ENCODE results near the gene TFAP2E. TPM values are rescaled to one million over a fixed set of nuclear protein-coding genes. Genes with fewer than 3 reads are reported as not detected.

The TFAP2E gene
- polyA plus RNA-seq, 4 donors, result 0.64 to 1.4 TPM; not detected in 2

DNA sequence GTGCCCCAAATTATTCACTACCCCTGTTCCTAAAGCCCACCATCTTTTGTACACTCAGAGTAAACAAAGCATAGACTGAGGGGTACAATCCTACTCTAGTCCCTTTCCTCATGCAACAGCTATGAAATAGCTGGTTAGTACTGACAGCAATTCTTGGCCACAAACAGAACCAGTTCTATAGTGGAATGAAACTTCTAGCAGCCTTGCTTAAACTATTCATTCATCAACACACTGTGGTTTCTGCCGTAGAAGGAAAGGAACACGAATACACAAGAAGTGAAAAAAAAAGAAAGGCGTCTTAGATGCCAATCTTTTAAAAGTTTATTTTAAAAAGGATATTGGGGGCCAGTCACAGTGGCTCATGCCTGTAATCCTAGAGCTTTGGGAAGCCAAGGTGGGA, 58.3 kb downstream of the TFAP2E start:
- H3K4me1 ChIP-seq (ENCODE audit: control insufficient read depth in 3 of 3, insufficient read depth in 2 of 3, low read depth in 1 of 3, low read length in 2 of 3), result no peaks in the 10 kb centered on the region
- H3K36me3 ChIP-seq (ENCODE audit: control insufficient read depth in 3 of 3, insufficient read depth in 2 of 3, low read depth in 1 of 3, low read length in 3 of 3), result peaks cover 0 to 37% (median 13%) of the 10 kb centered on the region in 3 donors
- H3K27ac ChIP-seq (ENCODE audit: low read depth in 1 of 3, low read length in 2 of 3), result no peak overlapping the region
- no peak for DNase-seq
- H3K9me3 ChIP-seq (ENCODE audit: control insufficient read depth in 2 of 2, insufficient read depth in 1 of 2, low read depth in 1 of 2, low read length in 1 of 2), result no peaks in the 10 kb centered on the region
- FAIRE-seq, result no peak
- H3K27me3 ChIP-seq (ENCODE audit: control insufficient read depth in 3 of 3, insufficient read depth in 3 of 3, low read length in 3 of 3), result no peaks in the 10 kb centered on the region
- 86 to 88% (median 86%) methylated on average over 3 of the region's 3 CpGs for WGBS, 3 donors
- H3K4me3 ChIP-seq (ENCODE audit: low read depth in 1 of 3, low read length in 3 of 3), result no peak overlapping the region

GRCh38 chr1:35633547-35633946, 60.4 kb downstream of the TFAP2E start:
- DNase-seq (no peak), FAIRE-seq (no peak)
- no peak overlapping the region for H3K4me3 ChIP-seq (ENCODE audit: low read depth in 1 of 3, low read length in 3 of 3)
- H3K27ac ChIP-seq (ENCODE audit: low read depth in 1 of 3, low read length in 2 of 3), result no peak overlapping the region
- no peaks in the 10 kb centered on the region for H3K9me3 ChIP-seq (ENCODE audit: control insufficient read depth in 2 of 2, insufficient read depth in 1 of 2, low read depth in 1 of 2, low read length in 1 of 2)
- no peaks in the 10 kb centered on the region for H3K4me1 ChIP-seq (ENCODE audit: control insufficient read depth in 3 of 3, insufficient read depth in 2 of 3, low read depth in 1 of 3, low read length in 2 of 3)
- no peaks in the 10 kb centered on the region for H3K27me3 ChIP-seq (ENCODE audit: control insufficient read depth in 3 of 3, insufficient read depth in 3 of 3, low read length in 3 of 3)
- H3K36me3 ChIP-seq (ENCODE audit: control insufficient read depth in 3 of 3, insufficient read depth in 2 of 3, low read depth in 1 of 3, low read length in 3 of 3), result peaks cover 0 to 31% (median 11%) of the 10 kb centered on the region in 3 donors

DNA sequence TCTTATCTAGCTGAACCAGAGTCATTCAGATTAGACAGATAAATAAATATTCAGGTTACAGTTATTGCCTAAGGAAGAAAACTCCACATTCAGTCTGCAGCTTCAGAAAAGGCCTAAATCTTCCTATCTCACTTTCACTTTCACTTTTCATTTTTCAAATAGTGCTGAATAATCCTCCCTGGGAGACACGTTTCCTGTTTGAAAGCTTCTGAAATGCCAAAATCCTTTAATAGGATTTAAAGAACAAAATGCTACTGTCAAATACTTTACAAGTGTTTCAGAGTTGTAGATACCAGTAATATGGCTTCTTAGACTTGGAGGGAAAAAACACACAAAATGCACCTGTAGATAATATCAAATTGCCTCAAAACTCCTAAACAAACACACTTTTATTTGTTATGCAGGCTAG, 64.3 kb downstream of the TFAP2E start:
- H3K27me3 ChIP-seq (ENCODE audit: control insufficient read depth in 3 of 3, insufficient read depth in 3 of 3, low read length in 3 of 3), result no peaks in the 10 kb centered on the region
- no peaks in the 10 kb centered on the region for H3K9me3 ChIP-seq (ENCODE audit: control insufficient read depth in 2 of 2, insufficient read depth in 1 of 2, low read depth in 1 of 2, low read length in 1 of 2)
- DNase-seq (peak; percentile 48 to 79), FAIRE-seq (no peak)
- H3K36me3 ChIP-seq (ENCODE audit: control insufficient read depth in 3 of 3, insufficient read depth in 2 of 3, low read depth in 1 of 3, low read length in 3 of 3), result peaks cover 0 to 21% (median 8%) of the 10 kb centered on the region in 3 donors
- peak overlapping the region in 1 of 3 donors; percentile 35 for H3K4me3 ChIP-seq (ENCODE audit: low read depth in 1 of 3, low read length in 3 of 3)
- H3K27ac ChIP-seq (ENCODE audit: low read depth in 1 of 3, low read length in 2 of 3), result peak overlapping the region in 1 of 3 donors; percentile 41
- H3K4me1 ChIP-seq (ENCODE audit: control insufficient read depth in 3 of 3, insufficient read depth in 2 of 3, low read depth in 1 of 3, low read length in 2 of 3), result peaks cover 0 to 7% (median 0%) of the 10 kb centered on the region in 3 donors
- 0% methylated on average over 1 of the region's 1 CpG for WGBS, 3 donors

- Histone ChIP-seq H3K27me3 (ENCODE audit: control insufficient read depth in 3 of 3, insufficient read depth in 3 of 3, low read length in 3 of 3) (peaks cover 0 to 10% (median 0%) of the 10 kb centered on the region in 3 donors), H3K4me3 (ENCODE audit: low read depth in 1 of 3, low read length in 3 of 3) (peak overlapping the region; percentile 60 to 99 (median 75)), H3K36me3 (ENCODE audit: control insufficient read depth in 3 of 3, insufficient read depth in 2 of 3, low read depth in 1 of 3, low read length in 3 of 3) (no peaks in the 10 kb centered on the region), H3K4me1 (ENCODE audit: control insufficient read depth in 3 of 3, insufficient read depth in 2 of 3, low read depth in 1 of 3, low read length in 2 of 3) (peaks cover 0 to 10% (median 0%) of the 10 kb centered on the region in 3 donors), H3K27ac (ENCODE audit: low read depth in 1 of 3, low read length in 2 of 3) (peak overlapping the region; percentile 50 to 98 (median 96)), H3K9me3 (ENCODE audit: control insufficient read depth in 2 of 2, insufficient read depth in 1 of 2, low read depth in 1 of 2, low read length in 1 of 2) (no peaks in the 10 kb centered on the region)
- FAIRE-seq (no peak), DNase-seq (peak in 1 of 2 donors; percentile 22)
- 11 to 16% (median 12%) methylated on average over 29 of the region's 29 CpGs for WGBS, 3 donors
Observed at GRCh38 chr1:35640380-35641232, 67.5 kb downstream of the TFAP2E start.

DNA sequence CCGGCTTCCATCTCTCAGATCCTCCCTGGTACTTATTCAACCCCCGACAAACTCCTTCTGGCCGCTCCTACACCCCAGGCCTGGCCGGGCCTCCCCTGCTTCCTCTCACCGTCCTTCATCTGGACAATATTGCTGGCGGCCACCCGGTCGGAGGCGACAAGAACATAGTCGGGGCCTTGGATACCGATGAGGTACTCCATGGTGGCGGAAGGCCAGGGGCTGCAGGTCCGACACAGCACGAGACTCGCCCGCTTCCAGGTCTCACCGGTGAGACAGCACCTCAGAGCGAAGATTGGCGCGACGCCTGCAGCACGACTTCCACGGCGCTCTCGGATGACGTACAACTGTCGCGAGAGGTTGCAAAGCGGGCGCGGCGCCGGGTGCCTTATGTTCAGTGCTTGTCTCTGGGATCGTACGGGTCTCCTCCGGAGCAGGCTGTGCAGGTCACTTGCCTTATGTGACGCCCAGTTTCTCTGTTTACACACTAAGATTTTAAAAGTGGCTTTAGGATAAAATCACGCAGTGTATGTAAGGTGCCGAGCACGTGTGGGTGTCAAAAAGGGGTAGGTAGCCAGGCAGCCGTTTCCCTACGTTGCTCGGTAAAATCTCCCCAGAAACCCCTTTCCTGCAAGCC, 68.2 kb downstream of the TFAP2E start, which contains the start of gene PSMB2:
TSS of gene PSMB2 (minus strand) at position 294 of the 634 bp plus-strand sequence. CDS start at position 200, 94 bp downstream.
- DNase-seq, result peak; percentile 97 to 99
- Histone ChIP-seq H3K4me3 (ENCODE audit: low read depth in 1 of 3, low read length in 3 of 3) (peak within 1 kb of the TSS; percentile 60 to 99 (median 75)), H3K27me3 (ENCODE audit: control insufficient read depth in 3 of 3, insufficient read depth in 3 of 3, low read length in 3 of 3) (peaks cover 0 to 14% (median 0%) of the 10 kb centered on the region in 3 donors), H3K36me3 (ENCODE audit: control insufficient read depth in 3 of 3, insufficient read depth in 2 of 3, low read depth in 1 of 3, low read length in 3 of 3) (no peaks in the 10 kb centered on the region), H3K4me1 (ENCODE audit: control insufficient read depth in 3 of 3, insufficient read depth in 2 of 3, low read depth in 1 of 3, low read length in 2 of 3) (peaks cover 0 to 10% (median 0%) of the 10 kb centered on the region in 3 donors), H3K27ac (ENCODE audit: low read depth in 1 of 3, low read length in 2 of 3) (peak within 1 kb of the TSS; percentile 81 to 98 (median 96)), H3K9me3 (ENCODE audit: control insufficient read depth in 2 of 2, insufficient read depth in 1 of 2, low read depth in 1 of 2, low read length in 1 of 2) (no peaks in the 10 kb centered on the region)
- 0% methylated on average over 43 of the region's 43 CpGs for whole genome bisulfite sequencing, 3 donors
- FAIRE-seq, result no peak

GRCh38 chr1:35642471-35642955, 69.4 kb downstream of the TFAP2E start:
- DNase-seq (no peak), FAIRE-seq (no peak)
- Histone ChIP-seq H3K27ac (ENCODE audit: low read depth in 1 of 3, low read length in 2 of 3) (peak overlapping the region in 1 of 3 donors; percentile 98), H3K36me3 (ENCODE audit: control insufficient read depth in 3 of 3, insufficient read depth in 2 of 3, low read depth in 1 of 3, low read length in 3 of 3) (no peaks in the 10 kb centered on the region), H3K4me3 (ENCODE audit: low read depth in 1 of 3, low read length in 3 of 3) (peak overlapping the region; percentile 14 to 99 (median 60)), H3K27me3 (ENCODE audit: control insufficient read depth in 3 of 3, insufficient read depth in 3 of 3, low read length in 3 of 3) (peaks cover 0 to 18% (median 0%) of the 10 kb centered on the region in 3 donors), H3K4me1 (ENCODE audit: control insufficient read depth in 3 of 3, insufficient read depth in 2 of 3, low read depth in 1 of 3, low read length in 2 of 3) (peaks cover 0 to 10% (median 0%) of the 10 kb centered on the region in 3 donors), H3K9me3 (ENCODE audit: control insufficient read depth in 2 of 2, insufficient read depth in 1 of 2, low read depth in 1 of 2, low read length in 1 of 2) (no peaks in the 10 kb centered on the region)
- WGBS, 3 donors, result 10 to 33% (median 23%) methylated on average over 14 of the region's 14 CpGs

DNA sequence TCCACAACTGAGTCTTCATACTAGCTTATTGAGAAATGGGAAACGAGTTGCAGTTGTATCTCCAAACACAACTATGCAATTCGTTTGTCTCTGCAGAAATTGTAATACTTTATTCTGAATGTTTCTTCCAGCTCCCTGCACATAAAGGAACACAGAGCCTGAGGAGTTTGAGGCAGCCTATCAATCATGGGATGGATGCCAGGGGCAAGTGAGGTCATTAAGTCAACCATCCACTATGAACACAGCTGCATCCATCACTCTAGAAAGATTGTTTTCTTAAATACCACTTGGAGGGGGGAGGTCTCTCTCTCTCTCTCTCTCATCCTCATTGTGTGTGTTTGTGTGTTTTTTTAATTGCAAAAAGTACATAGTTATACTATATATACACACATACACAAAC, 71.1 kb downstream of the TFAP2E start:
- no peaks in the 10 kb centered on the region for H3K9me3 ChIP-seq (ENCODE audit: control insufficient read depth in 2 of 2, insufficient read depth in 1 of 2, low read depth in 1 of 2, low read length in 1 of 2)
- FAIRE-seq, result no peak
- 37 to 45% (median 38%) methylated on average over 2 of the region's 2 CpGs for WGBS, 3 donors

More for the DNA sequence above, 71.1 kb downstream of the TFAP2E start:
- no peaks in the 10 kb centered on the region for H3K36me3 ChIP-seq (ENCODE audit: control insufficient read depth in 3 of 3, insufficient read depth in 2 of 3, low read depth in 1 of 3, low read length in 3 of 3)
- peaks cover 0 to 18% (median 0%) of the 10 kb centered on the region in 3 donors for H3K27me3 ChIP-seq (ENCODE audit: control insufficient read depth in 3 of 3, insufficient read depth in 3 of 3, low read length in 3 of 3)
- no peak overlapping the region for H3K4me3 ChIP-seq (ENCODE audit: low read depth in 1 of 3, low read length in 3 of 3)
- no peak overlapping the region for H3K27ac ChIP-seq (ENCODE audit: low read depth in 1 of 3, low read length in 2 of 3)
- no peak for DNase-seq
- peaks cover 0 to 10% (median 0%) of the 10 kb centered on the region in 3 donors for H3K4me1 ChIP-seq (ENCODE audit: control insufficient read depth in 3 of 3, insufficient read depth in 2 of 3, low read depth in 1 of 3, low read length in 2 of 3)
